HK-2 (cell line): ENCODE data around the gene COL4A5.

Experiments used
- DNase-seq: peaks from one replicate; pipeline ENCODE4 v3.0.0-alpha.2; 2018; ENCODE audit not compliant: unreplicated experiment

COL4A5 gene

GRCh38 chrX:108641589-108642272 is 202.1 kb downstream of the COL4A5 start:
- DNase-seq, result no peak

- no peak for DNase-seq
These were observed 202.6 kb downstream of the COL4A5 start for GRCh38 chrX:108642273-108642628.

DNA sequence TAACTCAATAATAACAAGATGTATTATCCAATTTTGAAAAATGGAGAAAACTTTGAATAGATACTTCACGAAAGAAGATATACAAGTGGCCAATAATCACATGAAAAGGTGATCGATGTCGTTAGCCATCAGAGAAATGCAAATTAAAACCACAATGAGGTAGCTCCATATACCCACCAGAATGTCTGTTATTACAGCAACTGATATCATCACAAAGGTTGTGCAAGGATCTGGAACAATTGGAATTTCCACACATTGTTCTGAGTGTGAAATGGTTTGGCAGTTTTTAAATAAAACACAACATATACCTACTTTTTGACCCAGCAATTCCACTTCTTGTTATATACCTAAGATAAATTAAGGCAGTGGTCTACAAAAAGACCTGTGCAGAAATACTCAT is 225.1 kb downstream of the COL4A5 start:
- no peak for DNase-seq

- no peak for DNase-seq
These were observed 226.5 kb downstream of the COL4A5 start for GRCh38 chrX:108666101-108666500.

DNA sequence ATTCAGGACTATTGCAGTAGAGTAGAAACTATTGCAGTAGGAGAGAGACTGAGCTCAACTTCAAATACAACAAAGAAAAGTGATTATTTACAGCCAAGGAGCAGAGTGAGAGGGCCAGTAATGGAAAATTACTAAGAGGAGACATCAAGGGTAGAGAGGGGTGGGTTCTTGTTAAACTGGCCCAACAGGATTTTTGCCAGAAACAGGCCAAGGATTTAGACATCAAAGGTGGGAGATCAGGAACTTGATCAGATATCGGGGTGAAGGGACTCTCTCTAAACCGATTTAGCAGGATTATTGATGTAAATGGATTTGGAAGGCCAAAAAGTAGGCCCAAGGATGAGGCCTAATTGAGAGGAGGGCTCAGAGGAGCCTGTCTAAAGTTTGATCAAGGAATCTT is 231.9 kb downstream of the COL4A5 start:
- no peak for DNase-seq

- no peak for DNase-seq
These were observed 257.1 kb downstream of the COL4A5 start for GRCh38 chrX:108696690-108697089.

DNA sequence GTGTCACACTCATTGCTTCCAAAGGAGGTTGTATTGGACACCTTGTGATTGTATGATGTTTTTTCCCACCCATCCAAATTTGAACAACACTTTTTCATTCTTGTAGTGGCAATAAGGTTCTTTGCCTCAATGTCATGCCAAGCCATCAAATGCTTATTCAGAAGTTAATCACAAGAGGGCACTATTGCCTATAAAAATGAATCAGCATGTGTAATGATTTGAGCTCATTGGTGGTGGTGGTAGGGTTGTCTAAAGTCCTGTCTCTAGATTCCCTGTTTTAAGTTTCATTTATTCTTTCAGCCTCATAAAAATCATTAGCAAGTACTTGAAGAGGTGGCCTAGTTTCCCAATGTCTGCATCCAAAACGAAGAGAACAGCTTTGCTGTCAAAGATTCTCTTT is 259.7 kb downstream of the COL4A5 start:
- no peak for DNase-seq

DNA sequence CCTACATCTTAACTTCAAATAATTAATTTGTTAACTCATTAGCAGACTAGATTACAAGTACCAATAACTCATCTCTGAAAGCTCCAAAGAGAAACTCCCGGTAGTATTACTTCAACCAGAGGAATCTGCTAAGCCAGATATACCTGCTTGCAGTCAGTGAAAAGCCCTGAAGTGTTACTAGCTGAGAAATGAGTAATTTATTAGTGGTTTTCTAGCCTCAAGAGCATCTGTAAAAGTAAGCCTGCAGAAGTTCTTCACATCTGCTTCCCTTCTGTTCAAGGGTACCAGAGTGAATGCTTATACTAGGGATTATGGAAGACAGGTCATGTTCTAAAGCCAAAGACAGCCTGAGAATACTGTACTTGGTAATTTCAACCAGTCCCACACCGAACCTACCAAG is 262.0 kb downstream of the COL4A5 start:
- DNase-seq, result no peak

DNA sequence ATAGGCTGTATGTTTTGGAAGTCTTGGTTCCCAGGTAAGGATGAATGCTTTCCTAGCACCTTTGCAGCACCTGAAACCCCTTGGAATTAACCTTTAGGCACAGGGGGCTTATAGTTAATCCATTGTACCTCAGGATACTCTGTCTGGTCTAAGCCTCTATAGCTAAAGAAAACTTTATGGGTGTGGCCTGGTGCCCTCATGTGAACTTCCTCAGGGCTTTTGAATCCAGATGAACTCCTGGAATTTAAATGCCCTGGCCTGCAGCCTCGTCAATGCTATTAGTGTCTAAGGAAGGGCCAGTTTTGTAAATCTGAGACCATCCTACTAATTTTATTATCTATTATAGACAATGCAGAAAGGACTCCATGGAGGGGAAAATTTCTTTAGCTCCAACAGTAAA is 262.9 kb downstream of the COL4A5 start:
- no peak for DNase-seq

DNA sequence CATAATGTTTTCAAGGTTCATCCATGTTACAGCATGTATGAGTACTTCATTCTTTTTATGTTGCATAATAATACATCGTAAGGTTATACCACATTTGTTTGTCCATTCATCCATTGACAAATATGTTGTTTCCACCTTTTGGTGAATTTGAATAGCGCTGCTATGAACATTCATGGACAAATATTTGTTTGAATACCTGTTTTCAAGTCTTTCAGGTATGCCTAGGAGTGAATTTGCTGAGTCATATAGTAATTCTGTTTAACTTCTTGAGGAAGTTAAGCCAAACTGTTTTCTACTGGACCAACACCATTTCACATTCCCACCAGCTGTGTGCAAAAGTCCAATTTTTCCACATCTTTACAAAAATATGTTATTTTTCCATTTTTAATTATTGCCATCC is 265.2 kb downstream of the COL4A5 start:
- no peak for DNase-seq

- no peak for DNase-seq
These were observed 273.2 kb downstream of the COL4A5 start for GRCh38 chrX:108712886-108713285.

DNA sequence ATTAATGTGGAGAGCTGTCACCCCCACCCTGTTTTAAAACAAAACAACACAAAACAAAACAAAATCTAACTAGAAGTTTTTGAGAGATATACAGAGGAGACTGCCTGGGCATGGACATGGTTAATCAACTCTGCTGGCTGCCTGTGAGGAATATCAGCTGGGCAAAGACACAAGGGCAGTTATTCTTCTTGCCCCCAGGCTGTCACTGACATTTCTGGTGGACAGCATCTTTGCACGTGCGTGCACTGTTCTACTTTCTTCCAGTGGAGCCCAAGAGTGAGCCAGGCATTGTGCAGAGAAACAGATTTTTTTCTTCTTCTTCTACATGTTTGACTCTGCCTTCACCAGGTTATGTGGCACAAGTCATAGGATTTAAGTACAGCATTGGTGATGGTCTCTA is 282.9 kb downstream of the COL4A5 start:
- no peak for DNase-seq

GRCh38 chrX:108726748-108727147 is 287.1 kb downstream of the COL4A5 start:
- no peak for DNase-seq

- DNase-seq, result no peak
These were observed 291.5 kb downstream of the COL4A5 start for GRCh38 chrX:108731153-108731552.

DNA sequence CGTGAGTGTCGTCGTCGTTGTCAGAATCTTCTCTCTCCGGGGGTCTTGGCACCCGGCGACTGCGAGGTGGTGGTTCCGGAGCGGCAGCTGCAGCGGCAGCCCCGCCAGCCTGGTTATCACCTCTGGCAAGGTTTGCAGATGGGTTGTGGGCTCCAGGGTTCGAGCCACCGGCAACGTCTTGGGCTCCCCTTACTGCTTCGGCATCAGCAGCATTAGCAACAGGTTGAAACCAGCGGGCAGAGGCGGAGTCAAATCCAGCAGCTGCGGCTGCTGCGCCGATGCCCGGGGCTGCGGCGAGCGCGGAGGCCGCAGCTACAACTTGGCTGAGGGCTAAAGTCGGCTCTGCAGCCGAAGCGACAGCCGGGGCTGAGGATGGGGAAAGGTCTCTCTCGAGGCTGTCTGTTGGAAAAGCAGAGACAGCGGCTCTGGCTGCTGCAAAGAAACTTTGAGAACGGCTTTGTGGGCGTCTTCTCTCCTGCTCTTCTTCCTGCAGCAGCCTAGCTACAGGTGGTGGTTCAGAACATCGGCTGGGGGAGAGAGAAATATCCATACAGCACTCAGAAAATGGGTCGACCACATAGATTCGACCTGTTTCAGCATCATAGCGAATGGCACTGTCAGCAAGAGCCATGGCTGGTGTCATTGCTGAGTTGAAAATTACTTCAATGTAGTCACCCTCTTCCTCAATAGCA is 293.1 kb downstream of the COL4A5 start:
- no peak for DNase-seq

DNA sequence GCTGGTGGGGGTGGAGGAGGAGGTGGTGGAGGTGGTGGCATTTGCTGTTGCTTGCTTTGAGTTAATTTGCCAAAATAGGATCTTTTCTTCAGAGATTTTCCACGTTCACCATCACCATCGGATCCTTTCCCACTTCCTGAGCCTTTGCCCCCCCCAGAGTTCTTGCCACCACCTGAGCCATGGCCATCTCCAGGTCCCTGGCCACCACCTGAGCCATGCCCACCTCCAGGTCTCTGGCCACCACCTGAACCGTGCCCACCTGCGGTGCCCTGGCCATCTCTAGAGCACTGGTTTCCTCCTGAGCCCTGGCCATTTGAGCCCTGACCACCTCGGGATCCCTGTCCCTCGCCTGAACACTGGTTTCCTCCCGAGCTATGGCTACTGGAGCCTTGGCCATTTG is 294.8 kb downstream of the COL4A5 start:
- no peak for DNase-seq

GRCh38 chrX:108735091-108735678 is 295.5 kb downstream of the COL4A5 start:
- no peak for DNase-seq

DNA sequence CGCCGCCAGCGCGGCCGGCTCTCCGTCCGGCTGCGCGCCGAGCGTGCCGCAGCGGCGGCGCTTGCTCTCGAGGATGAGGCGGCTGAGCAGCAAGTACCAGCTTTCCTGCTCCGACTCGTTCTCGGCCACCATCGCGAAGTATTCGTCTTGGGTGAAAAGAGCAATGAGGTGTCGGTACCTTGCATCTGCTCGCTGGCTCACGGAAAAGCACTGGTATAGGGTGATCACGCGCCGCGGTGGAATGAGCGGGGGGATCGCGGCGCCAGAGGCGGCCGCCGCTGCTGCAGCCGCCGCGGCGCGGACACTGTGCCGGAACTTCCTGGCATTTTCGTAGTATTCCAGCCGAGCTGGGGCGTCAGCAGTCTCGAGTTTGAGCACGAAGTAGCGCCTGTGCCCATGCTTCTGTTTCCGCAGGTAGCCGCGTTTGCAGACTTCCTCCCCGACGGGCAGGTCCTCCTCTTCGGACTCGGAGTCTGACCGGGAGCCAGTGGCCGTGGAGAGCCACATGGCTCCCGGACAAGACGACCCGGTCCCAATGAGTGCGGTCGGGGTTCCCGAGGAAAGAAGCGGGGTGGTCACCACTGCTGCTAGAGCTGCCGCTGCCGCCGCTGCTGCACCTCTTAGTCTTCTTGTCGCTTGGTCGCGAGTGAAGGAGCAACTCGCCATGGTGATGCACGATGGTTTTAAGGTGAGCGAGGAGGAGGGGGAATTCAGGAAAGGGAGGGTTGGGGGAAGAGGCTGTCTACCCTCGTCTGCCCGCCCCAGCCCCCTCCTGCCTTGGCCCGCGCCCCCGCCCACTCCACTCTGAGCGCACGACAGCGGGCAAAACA is 296.3 kb downstream of the COL4A5 start:
- no peak for DNase-seq

- peak; percentile 42 for DNase-seq
These were observed 297.2 kb downstream of the COL4A5 start, which contains the start of gene IRS4 for GRCh38 chrX:108736509-108737479. IRS4 (minus strand) TSS chrX:108736563.

- DNase-seq, result no peak
These were observed 298.1 kb downstream of the COL4A5 start for GRCh38 chrX:108737754-108738153.

- no peak for DNase-seq
These were observed 300.7 kb downstream of the COL4A5 start for GRCh38 chrX:108740299-108740774.
